Uterus (tissue), 2 donors: ENCODE measurements around the gene P2RX2.
"Not testable (repeated sequence)": the region's sequence is repeated elsewhere in the genome, so short reads cannot be mapped to it uniquely, and the experiment has no call there.

ENCODE experiments used
- CTCF ChIP-seq, 4 experiments: fragments of 200-600 bp in 2 of 4; fragments of 450-650 bp in 2 of 4; sonication (generic) in 2 of 4; IDR thresholded peaks; one replicate each; pipeline ENCODE4 v1.5.1; 2016 to 2019; ENCODE audit warnings: antibody characterized with exemption in 4 of 4, mild to moderate bottlenecking in 2 of 4, moderate library complexity in 1 of 4
- POLR2A ChIP-seq, 2 donors: fragments of 450-650 bp; IDR thresholded peaks; one replicate each; pipeline ENCODE4 v1.6.1; 2016; ENCODE audit warnings: antibody characterized with exemption in 2 of 2, mild to moderate bottlenecking in 1 of 2, moderate library complexity in 1 of 2

DNA sequence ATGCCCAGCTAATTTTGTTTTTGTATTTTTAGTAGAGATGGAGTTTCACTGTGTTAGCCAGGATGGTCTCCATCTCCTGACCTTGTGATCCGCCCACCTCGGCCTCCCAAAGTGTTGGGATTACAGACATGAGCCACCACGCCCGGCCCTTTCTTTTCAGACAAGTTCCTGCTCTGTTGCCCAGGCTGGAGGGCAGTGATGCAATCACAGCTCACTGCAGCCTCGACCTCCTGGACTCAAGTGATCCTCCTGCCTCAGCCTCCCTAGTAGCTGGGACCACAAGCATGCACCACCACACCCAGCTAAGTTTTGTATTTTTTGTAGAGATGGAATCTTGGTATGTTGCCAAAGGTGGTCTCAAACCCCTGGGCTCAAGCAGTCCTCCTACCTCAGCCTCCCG lies 19.1 kb upstream of the P2RX2 start:
- TF ChIP-seq CTCF, POLR2A (IDR thresholded peaks at IDR 0.05): not testable (repeated sequence)
